ENCODE measurements around the gene REV3L.
A peak's percentile ranks its signal among the peaks of the same experiment; 100 is the strongest.
"Not testable (repeated sequence)": the region's sequence is repeated elsewhere in the genome, so short reads cannot be mapped to it uniquely, and the experiment has no call there.

Gene REV3L

DNA sequence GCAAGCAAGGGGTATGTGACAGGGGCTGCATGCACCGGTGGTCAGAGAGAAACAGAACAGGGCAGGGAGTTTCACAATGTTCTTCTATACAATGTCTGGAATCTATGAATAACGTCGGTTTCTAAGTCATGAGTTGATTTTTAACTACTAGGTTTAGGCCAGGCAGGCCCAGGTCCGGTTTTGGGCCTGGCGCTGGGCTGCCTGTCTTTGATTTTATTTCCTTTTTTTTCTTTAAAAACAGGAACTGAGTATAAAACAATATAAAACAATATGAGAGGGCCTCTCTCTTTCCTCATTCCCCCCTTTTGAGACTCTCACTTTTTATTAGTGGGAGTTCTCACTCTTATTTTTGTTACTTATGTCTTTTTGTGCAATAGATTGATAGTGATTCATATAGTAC, 198.7 kb downstream of the REV3L start:
- not testable (repeated sequence) for DNase-seq

DNA sequence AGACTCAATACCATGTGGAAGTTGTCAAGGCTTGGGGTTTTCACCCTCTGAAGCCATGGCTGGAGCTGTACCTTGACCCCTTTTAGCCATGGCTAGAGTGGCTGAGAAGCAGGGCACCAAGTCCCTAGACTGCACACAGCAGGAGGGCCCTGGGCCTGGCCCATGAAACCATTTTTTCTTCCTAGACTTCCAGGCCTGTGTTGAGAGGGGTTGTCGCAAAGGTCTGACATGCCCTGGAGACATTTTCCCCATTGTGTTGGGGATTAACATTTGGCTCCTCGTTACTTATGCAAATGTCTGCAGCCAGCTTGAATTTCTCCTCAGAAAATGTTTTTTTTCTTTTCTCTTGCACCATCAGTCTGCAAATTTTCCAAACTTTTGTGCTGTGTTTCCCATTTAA, 199.3 kb downstream of the REV3L start:
- no peak for DNase-seq

DNA sequence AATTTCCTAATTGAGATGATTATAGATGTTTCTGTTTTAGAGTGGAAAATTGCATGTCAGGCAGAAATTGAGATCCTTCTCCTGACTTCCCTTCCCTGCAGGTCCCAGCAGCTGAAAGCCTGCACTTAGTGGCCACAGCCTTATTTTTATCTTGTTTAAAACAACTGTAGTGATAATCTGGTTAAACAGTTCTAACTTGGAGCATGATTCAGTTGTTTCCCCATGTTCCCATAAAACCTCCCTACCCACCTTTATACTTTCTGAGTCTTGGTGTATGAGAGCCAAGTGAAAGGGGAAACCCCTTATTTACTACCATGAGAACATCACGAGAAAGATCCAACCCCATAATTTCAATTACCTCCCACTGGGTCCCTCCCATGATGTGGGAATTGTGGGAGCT, 200.5 kb downstream of the REV3L start:
- DNase-seq: no peak

DNA sequence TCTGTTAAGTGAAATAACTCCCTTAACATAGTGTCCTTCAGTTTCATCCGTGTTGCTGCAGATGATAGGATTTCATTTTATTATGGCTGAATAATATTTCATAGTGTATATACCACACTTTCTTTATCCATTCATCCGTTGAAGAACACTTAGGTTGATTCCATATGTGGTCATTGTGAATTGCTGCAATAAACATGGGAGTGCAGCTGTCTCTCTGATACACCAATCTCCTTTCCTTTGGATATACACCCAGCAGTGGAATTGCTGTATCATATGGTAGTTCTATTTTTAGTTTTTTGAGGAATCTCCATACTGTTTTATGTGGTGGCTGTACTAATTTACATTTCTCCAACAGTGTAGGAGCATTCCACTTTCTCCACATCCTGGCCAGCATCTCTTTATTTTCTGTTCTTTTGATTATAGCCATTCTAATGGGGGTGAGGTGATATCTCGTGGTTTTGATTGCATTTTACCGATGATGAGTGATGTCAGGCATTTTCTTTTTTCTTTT, 202.5 kb downstream of the REV3L start:
- no peak for DNase-seq

DNA sequence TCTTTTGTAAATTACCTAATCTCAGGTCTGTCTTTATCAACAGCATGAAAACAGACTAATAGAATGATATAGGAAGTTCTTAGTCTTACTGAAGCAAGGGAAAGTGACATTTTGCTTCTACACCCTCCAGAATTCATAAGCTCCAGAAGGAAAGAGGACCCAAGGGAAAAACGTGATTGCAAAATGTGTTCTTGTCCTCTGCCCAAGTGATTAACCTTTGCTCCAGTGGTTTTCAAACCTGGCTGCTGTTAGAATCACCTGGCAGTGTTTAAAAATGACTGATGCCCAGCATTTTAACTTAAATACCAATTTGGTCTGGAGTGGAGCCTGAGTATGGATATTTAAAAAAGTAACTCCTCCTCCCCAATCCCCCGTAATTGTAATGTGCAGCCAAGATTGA, 204.3 kb downstream of the REV3L start:
- DNase-seq: no peak

DNA sequence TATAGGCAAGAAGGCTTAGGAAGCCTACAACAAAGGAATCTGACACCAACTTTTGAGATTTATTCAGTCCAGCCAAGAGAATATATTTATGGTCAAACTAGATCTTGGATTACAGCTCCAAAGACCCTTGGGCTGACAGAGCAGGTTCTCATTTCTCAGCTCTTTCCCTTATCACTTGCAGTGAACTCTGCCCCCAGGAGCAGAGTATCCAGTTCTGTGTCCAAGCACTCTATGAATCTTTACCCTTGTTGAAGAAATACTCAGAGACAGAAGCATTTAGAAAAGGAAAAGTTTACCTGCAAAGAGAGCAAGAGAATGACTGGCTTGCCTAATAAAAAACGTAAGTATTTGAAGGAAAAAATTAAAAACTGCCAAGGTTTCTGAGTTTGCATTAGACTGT, 205.2 kb downstream of the REV3L start:
- DNase-seq: no peak

DNA sequence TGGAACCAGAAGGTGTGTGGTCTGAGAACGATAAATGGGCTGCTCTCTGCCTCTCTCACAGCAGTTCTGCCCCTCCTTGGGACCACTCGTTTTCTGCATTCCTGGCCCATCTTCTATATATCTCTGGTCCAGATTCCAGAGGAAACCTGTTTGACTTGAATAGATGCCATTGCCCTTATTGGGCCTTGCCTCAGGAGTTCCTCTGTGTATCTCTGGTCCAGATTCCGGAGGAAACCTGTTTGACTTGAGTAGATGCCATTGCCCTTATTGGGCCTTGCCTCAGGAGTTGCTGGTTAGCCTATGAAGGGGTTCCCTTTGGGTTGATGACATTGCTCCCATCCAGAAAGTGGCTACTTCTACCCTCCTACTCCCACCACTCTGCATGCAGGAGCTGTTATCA, 206.3 kb downstream of the REV3L start:
- DNase-seq: no peak

DNA sequence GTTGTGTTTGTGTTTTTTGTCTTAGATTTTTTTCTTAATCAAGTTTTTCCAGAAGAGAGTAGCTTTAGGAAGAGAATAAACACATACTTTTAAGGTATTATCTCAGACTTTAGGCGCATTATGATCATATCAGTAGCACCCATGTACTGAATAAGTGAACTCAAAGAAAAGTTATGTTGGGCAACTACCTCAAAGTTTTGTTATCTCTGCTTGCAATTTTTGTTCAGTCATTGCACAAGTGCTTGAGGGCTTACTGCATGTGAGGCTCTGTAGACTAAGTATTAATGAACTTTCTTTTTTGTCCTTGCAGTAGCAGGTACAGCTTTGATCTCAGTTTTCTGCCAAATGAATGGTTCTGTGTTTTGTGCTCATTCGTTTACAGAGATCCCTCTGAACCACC, 206.7 kb downstream of the REV3L start:
- DNase-seq: no peak

DNA sequence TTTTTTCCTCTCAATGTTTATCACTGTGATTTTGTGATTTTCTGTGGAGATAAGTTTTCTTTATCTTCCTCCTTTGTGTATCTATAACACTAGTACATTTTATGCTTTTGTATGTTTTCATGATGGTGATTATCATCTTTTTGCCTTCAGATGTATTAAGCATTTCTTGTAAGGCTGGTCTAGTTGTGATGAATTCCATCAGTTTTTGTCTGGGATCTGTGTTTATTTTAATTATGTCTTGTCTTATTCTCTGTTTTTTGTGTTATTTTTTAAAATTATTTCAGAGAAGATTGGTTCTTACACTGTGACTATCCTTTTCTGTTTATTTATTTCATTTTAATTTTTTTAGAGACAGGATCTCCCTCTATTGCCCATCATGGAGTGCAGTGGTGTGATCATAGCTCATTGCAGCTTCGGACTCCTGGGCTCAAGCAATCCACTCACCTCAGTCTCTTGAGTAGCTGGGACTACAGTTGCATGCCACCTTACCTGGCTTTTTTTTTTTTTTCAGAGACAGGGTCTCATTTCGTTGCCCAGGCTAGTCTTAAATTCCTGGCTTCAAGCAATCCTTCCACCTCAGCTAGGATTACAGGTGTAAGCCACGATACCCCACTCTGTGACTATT, 208.3 kb downstream of the REV3L start:
- no peak for DNase-seq

DNA sequence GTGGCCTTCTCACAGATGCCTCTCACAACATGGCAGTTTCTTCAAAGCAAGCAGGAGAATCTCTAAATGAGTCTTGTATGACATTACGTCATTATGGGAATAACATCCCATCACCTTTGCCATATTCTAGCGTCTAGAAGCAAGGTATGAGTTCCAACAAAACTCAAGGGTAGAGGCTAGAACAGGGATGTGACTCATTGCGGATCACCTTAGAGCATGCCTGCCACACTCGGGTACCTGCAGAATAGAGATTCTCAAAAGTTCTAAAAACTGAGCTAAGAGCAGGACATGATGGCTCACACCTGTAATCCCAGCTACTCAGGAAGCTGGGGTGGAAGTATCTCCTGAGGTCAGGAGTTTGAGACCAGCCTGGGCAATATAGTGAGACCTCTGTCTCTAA, 212.9 kb downstream of the REV3L start:
- DNase-seq: no peak

DNA sequence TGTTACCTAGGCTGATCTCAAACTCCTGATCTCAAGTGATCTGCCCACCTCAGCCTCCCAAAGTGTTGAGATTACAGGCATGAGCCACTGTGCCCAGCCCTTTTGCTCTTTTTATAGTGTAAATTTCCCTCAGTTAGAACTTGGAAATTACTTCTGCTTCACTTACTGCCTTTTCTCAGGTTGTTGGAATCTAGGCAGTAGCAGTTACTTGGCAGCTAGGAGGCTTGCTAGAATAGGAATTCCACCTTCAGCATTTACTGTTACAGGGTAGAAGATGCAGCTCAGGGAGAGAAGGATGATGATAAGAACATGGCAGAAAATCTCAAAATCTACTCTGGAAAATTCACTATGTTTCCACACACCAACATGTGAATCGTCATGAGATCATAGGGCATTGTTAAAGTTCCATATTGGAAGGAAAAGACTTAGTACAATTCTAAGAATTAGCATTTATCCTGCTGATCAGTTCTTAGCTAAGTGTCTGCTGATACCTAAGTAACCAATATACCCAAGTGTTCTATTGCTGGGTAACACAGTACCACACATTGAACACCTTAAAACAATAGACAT, 213.5 kb downstream of the REV3L start:
- DNase-seq: no peak

DNA sequence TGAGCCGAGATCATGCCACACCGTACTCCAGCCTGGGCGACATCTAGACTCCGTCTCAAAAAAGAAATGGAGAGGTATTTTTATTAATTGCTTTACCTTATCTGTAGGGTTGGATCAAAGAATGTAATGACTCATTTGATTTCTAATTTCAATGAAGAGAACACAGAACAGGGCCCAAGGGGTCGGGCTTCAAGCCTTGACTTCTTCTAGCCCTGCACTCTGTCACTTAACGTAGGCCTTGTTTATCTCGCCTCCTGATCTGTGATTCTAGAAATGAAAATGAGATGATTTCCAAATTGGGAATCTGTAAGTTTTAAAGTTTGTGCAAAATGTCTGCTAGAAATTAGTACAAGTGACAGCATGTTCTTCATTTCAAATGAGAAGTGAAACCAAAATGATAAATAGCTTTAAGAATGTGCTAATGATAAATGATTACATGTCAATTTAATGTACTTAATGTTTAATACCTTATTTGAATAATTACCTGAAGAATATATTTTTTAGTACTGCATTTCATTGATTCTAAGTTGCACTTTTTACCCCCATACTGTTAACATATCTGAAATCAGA, 215.2 kb downstream of the REV3L start:
- DNase-seq: no peak

DNA sequence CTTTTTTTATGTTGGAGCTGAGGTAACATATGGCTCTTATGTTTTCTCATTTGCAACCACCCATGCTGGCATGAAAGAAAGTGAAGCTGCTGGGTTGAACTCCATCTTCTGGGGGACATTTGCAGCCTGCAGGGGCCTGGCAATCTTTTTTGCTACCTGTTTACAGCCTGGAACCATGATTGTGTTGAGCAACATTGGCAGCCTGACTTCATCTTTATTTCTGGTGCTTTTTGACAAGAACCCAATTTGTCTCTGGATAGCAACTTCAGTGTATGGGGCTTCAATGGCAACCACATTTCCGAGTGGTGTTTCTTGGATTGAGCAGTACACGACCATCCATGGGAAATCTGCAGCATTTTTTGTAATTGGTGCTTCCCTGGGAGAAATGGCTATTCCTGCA, 216.7 kb downstream of the REV3L start:
- DNase-seq: no peak

DNA sequence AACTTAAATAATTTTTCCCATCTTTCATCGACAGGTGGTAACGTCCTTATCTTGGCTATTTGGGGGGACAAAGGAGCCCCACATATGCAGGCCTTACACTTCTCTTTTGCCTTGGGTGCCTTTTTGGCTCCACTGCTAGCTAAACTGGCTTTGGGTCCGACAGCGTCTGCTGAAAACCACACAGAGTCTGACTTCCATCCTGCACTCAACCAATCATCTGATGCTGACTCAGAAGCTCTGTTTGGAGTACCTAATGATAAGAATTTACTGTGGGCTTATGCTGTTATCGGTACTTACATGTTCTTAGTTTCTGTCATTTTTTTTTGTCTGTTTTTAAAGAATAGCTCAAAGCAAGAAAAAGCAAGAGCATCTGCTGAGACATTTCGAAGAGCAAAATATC, 217.2 kb downstream of the REV3L start:
- no peak for DNase-seq

DNA sequence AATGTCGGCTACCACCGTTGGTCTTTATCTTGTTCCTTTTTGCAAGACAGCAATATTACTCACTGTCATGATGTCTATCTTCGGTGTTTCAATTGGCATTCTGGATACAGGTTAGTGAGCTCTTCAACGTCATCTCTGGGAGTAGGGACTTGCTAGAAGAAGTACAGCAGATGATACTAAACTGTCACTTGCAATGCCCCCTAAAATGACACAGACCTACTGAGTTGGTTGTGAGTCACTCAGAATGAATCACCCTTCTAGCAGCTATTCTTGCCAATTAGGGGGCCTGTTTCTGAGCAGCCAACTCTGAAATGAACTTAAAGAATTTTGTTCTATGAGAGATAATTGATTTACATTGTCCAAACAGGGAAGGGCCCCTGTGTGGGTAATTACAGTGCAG, 219.2 kb downstream of the REV3L start:
- no peak for DNase-seq

DNA sequence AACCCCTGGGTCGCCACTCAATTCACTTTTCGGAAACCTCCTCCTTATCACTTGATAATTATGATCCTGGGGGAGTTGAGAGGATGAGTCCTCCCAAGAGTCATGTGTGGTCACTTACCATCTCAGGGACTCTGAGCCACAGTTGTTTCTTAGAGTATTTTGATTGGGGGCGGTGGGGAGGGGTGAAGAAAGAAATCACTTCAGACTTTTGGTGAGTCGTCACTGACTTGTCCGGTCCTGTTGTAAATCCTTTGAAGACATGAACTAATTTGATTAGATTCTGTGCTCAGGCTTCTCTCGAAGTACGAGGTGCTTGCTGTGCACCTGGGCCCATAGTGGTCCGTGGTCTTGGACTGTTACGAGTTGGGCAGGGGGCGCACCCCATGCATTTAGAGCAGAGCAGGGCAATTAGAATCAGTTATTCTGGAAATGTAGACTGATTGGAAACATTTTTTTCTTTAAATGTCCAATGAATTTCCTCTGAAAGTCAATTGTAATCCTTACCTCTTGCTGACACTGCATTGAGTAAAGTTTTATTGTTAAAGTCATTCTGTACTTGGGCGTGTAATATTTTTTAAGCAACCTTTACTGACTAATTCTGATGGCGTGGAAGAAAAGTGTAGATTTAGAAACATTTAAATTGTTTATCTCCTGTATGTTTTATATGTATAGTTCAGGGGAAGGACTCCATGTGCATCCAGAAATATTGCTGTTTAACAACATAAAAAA, 222.3 kb downstream of the REV3L start:
- no peak for DNase-seq

DNA sequence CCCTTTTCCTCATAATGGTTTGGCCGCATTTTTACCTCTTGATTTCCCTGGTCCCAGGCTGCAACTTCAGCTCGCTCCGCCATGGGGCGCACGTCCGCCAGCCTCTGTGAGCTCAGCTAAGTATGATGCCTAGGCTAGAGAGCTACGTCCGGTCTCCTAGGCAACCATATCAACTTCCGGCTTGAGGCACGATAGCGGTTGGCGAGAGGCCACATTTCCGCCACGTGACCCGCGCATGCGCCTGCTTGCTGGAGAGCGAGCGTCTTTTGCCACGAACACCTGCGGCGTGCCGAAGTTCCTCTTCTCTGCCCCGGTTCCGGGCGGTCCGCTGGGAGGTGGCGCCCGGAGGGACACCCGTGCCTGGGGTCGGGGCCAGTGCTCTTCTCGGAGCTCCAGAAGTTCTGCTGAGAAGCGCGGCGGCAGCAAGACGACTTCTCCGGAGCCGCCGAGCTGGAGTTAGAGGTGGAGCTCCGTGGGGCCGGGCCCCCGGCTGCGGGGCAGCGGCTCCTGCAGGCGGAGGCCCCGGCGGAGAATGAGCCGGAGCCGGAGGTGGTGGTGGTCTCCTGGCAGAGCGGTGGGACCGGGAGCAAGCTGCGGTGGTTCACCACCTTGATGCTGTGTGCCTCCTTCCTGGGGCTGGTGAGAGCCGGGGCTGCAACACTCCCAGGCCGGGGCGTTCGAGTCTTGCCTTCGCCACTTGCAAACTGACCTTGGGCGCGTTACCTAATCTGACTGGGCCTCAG, 223.8 kb downstream of the REV3L start:
- peak; percentile 99 for DNase-seq

DNA sequence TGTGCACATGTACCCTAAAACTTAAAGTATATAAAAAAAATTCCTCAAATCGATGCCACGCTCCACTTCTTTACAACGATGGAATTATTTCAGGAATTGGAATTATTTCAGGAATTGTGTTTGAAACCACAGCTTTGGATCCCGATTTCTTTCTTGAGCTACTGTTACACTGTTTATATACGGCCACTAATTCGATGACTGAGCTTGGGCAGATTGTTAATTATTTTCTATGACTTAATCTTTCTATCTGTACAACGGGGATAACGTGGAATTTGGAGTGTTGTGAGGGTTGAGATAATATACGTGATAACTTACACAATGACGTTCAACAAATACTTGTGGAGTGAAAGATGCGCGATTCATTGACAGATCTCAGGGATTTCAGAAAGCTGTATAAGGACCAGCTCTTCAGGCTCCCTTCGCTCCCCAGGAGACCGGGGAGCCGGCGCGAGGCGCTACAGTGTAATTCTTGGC, 224.4 kb downstream of the REV3L start:
- DNase-seq: no peak

DNA sequence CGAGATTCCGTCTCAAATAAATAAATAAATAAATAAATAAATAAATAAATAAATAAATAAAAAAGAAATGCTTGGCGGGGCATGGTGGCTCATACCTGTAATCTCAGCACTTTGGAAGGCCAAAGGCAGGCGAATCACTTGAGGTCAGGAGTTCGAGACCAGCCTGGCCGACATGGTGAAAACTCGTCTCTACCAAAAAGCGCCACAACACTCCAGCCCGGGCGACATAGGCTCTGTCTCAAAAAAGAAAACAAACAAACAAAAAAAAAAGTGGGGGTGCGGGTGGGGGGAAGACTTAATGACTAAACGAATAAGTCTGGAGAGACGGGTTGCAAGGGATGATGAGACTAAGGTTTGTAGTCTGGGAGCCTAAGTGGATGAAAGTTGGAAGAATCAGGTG, 225.0 kb downstream of the REV3L start:
- no peak for DNase-seq

DNA sequence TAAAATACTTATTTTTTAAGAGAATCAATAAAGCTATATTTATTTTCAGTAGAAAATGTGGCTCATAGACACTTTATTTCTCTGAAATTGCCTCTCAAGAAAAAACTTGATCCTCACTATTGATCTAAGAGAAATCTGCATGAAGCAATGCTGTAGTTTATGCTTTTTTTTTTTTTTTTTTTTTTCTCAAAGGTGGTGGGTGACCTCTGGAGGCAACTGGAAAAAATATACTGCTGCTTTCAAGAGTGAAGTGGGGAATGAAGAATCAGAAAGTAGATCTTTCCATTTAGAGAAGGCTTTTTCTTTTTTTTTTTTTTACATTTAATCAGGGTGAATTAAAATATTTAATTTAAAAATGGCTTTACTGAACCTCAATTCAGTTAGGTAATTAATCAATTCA, 226.4 kb downstream of the REV3L start:
- no peak for DNase-seq

DNA sequence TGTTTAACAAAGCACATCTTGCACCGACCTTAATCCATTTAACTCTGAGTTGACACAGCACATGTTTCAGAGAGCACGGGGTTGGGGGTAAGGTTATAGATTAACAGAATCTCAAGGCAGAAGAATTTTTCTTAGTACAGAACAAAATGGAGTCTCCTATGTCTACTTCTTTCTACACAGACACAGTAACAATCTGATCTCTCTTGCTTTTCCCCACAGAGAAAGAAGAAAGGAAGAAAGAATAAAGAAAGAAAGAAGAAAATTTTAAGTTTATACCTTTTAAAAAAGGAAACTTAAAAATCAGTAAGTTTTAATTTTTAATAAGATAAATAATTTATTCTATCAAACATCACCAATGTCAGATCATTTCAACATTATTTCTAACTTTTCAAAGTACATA, 227.2 kb downstream of the REV3L start:
- DNase-seq: not testable (repeated sequence)

DNA sequence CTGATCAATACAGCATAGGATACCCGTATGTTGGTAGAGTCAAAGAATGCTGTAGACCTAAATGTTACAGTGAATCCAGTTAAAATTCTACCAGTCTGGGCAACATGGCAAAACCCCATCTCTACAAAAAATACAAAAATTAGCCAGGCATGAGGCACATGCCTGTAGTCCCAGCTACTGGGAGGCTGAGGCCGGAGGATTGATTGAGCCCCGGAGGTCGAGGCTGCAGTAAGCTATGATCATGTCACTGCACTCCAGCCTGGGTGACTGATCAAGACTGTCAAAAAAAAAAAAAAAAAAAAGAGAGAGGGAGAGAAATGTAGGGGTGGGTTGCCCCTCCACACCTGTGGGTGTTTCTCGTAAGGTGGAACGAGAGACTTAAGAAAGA, 228.2 kb downstream of the REV3L start:
- DNase-seq: no peak
